Embryonic facial prominence (tissue), 1 donor: ENCODE measurements around the gene HS6ST3.
"Not testable (repeated sequence)": the region's sequence is repeated elsewhere in the genome, so short reads cannot be mapped to it uniquely, and the experiment has no call there.

ENCODE experiments used
- DNase-seq: peaks from one replicate; pipeline ENCODE4 v3.0.0-alpha.2; 2016; ENCODE audit errors: extremely low spot score

The HS6ST3 gene

GRCh38 chr13:96431044-96431581 lies 341.2 kb downstream of the HS6ST3 start:
- DNase-seq, result no peak

GRCh38 chr13:96444676-96445075 lies 354.8 kb downstream of the HS6ST3 start:
- no peak for DNase-seq

GRCh38 chr13:96449920-96450319 lies 360.0 kb downstream of the HS6ST3 start:
- no peak for DNase-seq

- no peak for DNase-seq
Measured at GRCh38 chr13:96450326-96451020, 360.6 kb downstream of the HS6ST3 start.

GRCh38 chr13:96454466-96454865 lies 364.6 kb downstream of the HS6ST3 start:
- DNase-seq, result no peak

- DNase-seq, result no peak
Measured at GRCh38 chr13:96460609-96461008, 370.7 kb downstream of the HS6ST3 start.

GRCh38 chr13:96473526-96474180 lies 383.7 kb downstream of the HS6ST3 start:
- no peak for DNase-seq

GRCh38 chr13:96474181-96474557 lies 384.3 kb downstream of the HS6ST3 start:
- DNase-seq, result no peak

GRCh38 chr13:96475103-96475502 lies 385.2 kb downstream of the HS6ST3 start:
- no peak for DNase-seq

GRCh38 chr13:96481482-96481881 lies 391.6 kb downstream of the HS6ST3 start:
- DNase-seq, result no peak

- DNase-seq, result no peak
Measured at GRCh38 chr13:96490496-96490989, 400.6 kb downstream of the HS6ST3 start.

- DNase-seq, result no peak
Measured at GRCh38 chr13:96491103-96491502, 401.2 kb downstream of the HS6ST3 start.

GRCh38 chr13:96492766-96493165 lies 402.9 kb downstream of the HS6ST3 start:
- DNase-seq, result no peak

- DNase-seq, result no peak
Measured at GRCh38 chr13:96499656-96500055, 409.7 kb downstream of the HS6ST3 start.

GRCh38 chr13:96500953-96501352 lies 411.0 kb downstream of the HS6ST3 start:
- DNase-seq, result no peak

- no peak for DNase-seq
Measured at GRCh38 chr13:96503481-96503880, 413.6 kb downstream of the HS6ST3 start.

- DNase-seq, result no peak
Measured at GRCh38 chr13:96511587-96511986, 421.7 kb downstream of the HS6ST3 start.

- DNase-seq, result no peak
Measured at GRCh38 chr13:96519380-96519779, 429.5 kb downstream of the HS6ST3 start.

GRCh38 chr13:96524398-96525020 lies 434.6 kb downstream of the HS6ST3 start:
- not testable (repeated sequence) for DNase-seq

GRCh38 chr13:96525715-96526114 lies 435.8 kb downstream of the HS6ST3 start:
- no peak for DNase-seq

GRCh38 chr13:96527497-96527896 lies 437.6 kb downstream of the HS6ST3 start:
- no peak for DNase-seq

GRCh38 chr13:96532804-96533203 lies 442.9 kb downstream of the HS6ST3 start:
- DNase-seq, result no peak

- no peak for DNase-seq
Measured at GRCh38 chr13:96533408-96533807, 443.5 kb downstream of the HS6ST3 start.
